KOPT-K1 (cell line): ENCODE results near the gene CERK.
A peak's percentile ranks its signal among the peaks of the same experiment; 100 is the strongest.
"Not testable (repeated sequence)": the region's sequence is repeated elsewhere in the genome, so short reads cannot be mapped to it uniquely, and the experiment has no call there.

Experiments
- H3K27ac ChIP-seq: fragments of 200-600 bp; sonication (generic); 2 replicates; pipeline ENCODE4 v1.5.1; 2016; ENCODE audit warnings: antibody characterized with exemption, mild to moderate bottlenecking, low read depth, low read length; ENCODE audit not compliant: poor library complexity, severe bottlenecking
- H3K36me3 ChIP-seq: fragments of 200-600 bp; sonication (generic); 2 replicates; pipeline ENCODE4 v1.5.1; 2017; ENCODE audit warnings: antibody characterized with exemption, mild to moderate bottlenecking, low read length, moderate library complexity; ENCODE audit not compliant: insufficient read depth
- H3K9me3 ChIP-seq: fragments of 200-600 bp; sonication (generic); 2 replicates; pipeline ENCODE4 v1.5.1; 2017; ENCODE audit warnings: antibody characterized with exemption, low read length, mild to moderate bottlenecking; ENCODE audit not compliant: insufficient read depth, poor library complexity, severe bottlenecking

CERK gene

DNA sequence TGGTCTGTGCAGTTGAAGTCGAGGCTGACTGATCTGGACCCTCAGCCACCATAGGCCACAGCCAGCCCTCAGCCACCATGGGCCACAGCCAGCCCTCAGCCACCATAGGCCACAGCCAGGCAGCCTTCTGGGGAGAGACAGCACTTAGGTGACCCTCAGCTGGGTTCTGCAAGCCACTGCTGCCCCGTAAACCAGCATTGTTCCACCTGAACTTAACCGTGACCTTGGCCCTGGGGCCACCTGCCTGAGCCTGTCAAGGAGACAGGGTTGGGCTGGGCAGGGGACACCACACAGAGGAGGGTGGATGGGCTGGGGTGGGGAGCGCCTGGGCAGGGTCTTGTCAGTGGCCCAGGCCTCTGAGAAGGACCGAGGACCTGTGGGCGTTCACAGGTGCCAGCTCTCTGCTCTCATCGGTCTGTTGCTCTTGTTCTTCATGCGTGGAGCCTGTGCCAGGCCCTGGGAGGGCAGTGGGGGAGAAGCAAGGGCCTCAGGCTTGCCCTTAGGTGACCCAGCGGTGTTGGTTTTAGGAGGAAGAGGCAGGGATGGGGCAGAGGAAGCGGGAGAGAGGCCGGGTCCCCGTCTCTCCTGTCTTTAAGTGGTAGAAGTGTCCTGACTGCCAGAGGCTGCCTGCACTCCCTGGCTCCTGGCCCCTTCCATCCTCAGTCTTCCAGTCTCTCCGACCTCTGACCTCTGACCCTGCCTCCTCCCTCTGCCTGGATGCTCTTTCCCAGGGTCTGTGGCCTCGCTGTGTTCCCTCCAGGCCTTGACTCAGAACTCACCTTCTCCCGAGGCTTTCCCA lies 81.0 kb downstream of the CERK start:
- H3K27ac ChIP-seq: no peak overlapping the region
- H3K9me3 ChIP-seq: no peaks in the 10 kb centered on the region
- peaks cover 20% of the 10 kb centered on the region; the same call in 1 of the 2 replicates for H3K36me3 ChIP-seq

DNA sequence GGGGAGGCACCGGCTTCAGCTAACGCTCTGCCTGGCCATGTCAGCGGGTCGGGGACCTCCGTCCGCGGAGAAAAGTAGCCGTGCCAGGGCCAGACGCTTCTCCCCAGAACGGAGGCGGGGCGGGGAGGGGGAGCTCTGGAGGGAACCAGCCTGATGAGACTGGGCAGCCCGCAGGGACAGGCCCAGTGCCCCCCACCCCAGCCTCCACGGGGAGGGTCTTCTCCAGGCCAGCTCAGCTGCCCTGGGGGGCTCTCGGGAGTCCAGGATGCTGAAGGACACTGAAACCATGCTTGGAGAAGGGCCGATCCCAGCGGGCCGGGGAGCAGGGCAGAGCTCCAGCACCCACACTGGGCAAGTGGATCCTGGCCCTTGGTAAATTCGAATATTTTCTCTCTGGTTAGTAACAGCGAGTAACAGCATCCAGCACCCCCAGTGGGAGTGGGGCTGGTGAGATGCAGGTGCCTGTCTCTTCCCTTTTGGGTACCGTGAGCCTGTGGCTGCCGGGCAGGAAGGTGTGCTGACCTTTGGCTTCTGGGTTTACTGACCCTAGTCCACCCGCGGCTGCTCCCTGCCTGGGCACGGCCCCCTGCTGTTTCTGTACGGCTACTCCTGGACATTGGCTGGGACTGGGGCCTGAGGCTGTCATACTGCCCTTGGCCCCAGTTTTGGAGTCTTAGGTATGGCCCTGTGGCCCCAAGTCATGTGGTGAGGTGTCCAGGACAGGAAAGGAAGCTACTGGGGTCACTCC lies 82.0 kb downstream of the CERK start:
- Histone ChIP-seq H3K9me3 (no peaks in the 10 kb centered on the region), H3K27ac (no peak overlapping the region), H3K36me3 (peaks cover 18% of the 10 kb centered on the region; the same call in 1 of the 2 replicates)

DNA sequence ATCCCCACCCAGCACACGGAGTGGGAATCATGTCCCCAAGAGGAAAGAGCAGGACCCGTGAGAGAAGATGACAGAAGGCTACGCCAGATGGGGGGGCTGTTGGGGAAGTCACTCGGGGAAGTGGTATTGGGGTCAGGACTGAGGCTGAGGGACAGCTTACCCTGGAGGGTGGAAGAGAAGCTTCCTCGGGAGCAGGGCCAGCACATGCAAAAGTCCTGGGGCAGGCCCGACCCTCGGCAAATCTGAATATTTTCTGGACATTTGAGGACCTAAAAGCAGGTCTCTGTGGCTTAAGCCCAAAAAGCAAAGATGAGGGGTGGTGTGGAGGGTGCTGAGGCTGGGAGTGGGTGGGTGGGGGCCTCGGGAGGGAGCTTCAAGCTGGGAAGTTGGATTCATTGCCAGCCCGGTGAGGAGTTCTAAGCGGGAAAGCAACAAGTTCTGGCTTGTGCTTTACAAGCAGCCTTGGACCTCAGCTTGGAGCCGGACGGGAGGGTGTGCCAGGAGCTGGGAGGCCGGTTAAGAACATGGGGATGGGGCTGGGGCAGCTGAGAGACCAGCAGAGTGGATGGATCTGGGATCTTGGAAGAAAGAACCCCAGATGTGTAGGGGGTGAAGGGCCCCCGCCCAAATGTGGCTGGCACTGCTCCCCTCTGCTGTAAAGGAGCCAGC lies 83.0 kb downstream of the CERK start:
- Histone ChIP-seq H3K27ac (no peak overlapping the region), H3K36me3 (peaks cover 18% of the 10 kb centered on the region; the same call in 1 of the 2 replicates), H3K9me3 (no peaks in the 10 kb centered on the region)

DNA sequence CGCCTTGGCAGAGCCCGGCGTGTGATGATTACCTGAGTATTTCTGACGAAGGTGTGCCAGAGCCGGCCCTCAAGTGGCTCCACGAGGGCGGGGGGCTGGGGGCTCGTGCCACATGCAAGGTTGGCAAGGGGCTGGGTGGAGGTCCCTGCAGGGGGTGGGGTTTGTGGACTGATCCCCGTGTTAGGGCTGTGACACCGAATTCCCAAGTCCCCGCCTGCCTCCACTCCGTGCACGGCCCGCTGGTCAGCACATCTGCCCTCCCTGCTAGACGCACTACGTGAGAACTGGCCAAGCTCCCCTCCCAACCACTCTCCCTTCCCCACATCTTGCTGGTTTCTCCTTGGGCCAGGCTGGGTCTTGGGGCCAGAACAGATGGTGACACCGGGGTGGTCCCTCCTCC lies 83.6 kb downstream of the CERK start:
- Histone ChIP-seq H3K9me3 (no peaks in the 10 kb centered on the region), H3K36me3 (peaks cover 17% of the 10 kb centered on the region; the same call in 1 of the 2 replicates), H3K27ac (no peak overlapping the region)

DNA sequence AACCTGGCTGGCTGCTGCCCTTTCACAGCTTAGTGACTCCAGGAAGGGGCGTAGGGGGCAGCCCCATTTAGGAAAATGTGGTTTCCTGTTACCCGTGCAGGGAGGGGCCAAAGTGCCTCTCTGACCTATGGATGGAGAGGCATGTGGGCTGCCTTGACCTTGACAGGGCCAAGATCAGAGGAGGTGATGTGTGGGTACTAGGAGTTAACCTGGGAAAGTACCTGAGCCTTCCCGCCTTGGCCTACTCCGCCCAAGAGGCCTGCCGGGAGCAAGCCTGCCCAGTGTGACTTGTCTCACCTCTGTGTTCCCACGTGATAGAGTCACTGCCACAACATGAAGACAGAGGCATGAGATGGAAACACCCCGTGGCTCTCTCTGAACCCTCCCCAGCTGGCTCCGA lies 84.5 kb downstream of the CERK start:
- H3K27ac ChIP-seq: peak overlapping the region; percentile 4
- no peaks in the 10 kb centered on the region for H3K9me3 ChIP-seq

DNA sequence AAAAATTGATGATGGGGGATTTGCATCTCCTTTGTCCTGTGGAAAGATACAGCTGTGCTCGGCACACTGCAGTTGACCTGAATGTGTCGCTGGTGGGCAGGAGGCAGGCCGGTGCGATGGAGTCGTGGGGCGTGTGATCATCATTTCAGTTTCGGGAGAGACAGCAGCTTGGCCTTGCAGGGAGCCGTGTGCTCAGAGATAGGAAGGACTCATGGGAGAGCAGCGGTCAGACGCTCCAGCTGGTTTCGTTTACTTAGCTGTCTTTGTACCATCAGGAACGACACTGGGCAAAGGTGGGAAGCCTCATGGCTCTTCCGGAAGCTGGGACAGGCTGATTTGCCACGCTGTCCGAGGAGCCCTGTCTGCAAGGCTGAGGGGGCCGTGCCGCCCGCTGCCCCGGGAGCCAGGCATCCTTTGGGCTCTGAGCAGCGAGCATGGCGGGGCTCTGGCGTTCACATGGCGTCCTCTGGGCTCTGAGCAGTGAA lies 85.2 kb downstream of the CERK start:
- no peaks in the 10 kb centered on the region for H3K9me3 ChIP-seq
- H3K27ac ChIP-seq: peak overlapping the region; percentile 4
- H3K36me3 ChIP-seq: peaks cover 18% of the 10 kb centered on the region; the same call in 1 of the 2 replicates

More for the DNA sequence above, 84.5 kb downstream of the CERK start:
- H3K36me3 ChIP-seq: peaks cover 11% of the 10 kb centered on the region; the same call in 1 of the 2 replicates

DNA sequence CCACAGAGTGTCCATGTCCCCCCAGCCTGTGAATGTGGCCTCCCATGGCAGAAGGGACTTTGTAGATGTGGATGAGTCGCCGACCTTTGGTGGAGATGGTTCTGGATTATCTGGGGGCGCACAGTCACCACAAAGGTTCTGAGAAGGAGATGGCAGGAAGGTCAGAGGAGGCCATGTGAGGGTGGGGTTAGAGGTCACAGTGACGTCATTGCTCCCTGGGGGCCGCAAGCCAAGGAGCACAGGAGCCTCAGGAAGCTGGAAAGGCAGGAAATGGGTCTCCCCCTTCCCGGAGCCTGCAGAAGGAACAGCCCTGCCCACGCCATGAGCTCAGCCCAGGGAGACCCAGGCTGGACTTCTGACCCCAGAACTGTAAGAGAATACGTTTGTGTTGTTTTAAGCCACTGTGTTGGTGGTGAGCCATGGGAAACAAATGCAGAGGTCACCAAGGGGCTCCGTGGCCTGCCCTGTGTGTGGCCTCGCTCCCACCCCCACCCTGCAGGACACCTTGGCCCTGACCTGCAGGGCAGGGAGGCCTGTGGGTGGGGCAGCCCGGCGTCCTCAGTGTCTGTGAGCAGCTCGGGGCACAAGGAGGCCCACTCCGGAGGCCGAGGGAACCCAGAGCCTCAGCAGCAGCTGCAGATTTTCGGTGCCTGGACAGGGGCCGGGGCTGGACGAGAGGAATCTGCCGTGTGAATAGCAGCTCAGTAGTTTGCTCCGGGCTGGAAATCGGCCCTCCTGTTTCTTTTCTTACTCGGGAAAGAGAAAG lies 85.8 kb downstream of the CERK start:
- no peak overlapping the region for H3K27ac ChIP-seq
- peaks cover 24% of the 10 kb centered on the region for H3K36me3 ChIP-seq
- H3K9me3 ChIP-seq: no peaks in the 10 kb centered on the region

DNA sequence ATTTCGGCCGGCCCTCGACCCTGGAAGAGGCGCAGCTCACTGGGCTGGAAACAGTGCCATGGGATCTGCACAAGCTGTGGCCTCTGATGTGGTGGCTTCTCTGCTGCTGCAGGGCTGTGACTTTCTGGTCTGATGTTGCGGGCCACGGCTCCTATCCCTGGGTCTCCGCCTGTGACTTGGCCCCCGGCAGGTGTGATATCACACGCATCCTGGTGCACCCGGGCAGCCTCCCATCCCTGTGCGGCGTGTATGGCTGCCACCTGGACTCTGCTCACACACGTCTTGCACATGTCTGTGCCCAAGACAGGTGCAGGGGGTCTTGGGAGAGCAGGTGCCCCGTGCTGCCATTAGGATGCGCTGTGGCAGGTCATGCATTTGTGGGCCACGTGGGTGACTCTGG lies 86.7 kb downstream of the CERK start:
- peaks cover 32% of the 10 kb centered on the region for H3K36me3 ChIP-seq
- no peak overlapping the region for H3K27ac ChIP-seq
- no peaks in the 10 kb centered on the region for H3K9me3 ChIP-seq

DNA sequence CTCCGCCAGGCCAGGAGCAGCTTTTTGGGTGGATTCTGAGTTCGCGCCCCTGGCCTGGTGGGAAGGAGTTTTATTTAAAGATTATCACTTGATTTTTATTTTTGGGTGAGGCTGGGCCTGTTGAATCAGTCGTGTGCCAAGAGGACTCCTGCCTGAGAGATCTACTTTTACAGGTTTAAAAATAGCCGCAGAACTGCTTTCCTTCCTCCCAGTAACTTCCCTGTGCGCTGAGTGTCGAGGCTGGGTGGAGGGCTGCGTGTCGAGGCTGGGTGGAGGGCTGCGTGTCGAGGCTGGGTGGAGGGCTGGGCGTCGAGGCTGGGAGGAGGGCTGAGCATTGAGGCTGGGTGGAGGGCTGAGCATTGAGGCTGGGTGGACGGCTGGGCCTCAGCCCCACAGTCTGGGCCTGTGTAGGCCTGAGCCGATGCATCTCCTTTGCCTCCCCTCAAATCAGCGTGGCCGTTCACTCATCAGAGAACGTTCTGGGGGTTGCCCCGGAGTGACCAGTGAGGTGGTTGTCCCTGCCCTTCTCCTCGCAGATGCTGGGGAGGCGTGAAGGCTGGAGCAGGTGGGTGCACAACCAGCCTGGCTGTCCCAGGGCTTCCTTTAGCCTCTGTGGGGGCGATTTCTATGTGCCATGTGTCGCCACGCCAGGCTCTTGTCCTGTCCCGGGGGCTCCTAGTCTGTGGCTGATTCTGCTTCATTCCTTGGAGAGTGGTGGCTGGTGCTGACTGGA lies 87.8 kb downstream of the CERK start:
- no peak overlapping the region for H3K27ac ChIP-seq
- peaks cover 40% of the 10 kb centered on the region for H3K36me3 ChIP-seq

DNA sequence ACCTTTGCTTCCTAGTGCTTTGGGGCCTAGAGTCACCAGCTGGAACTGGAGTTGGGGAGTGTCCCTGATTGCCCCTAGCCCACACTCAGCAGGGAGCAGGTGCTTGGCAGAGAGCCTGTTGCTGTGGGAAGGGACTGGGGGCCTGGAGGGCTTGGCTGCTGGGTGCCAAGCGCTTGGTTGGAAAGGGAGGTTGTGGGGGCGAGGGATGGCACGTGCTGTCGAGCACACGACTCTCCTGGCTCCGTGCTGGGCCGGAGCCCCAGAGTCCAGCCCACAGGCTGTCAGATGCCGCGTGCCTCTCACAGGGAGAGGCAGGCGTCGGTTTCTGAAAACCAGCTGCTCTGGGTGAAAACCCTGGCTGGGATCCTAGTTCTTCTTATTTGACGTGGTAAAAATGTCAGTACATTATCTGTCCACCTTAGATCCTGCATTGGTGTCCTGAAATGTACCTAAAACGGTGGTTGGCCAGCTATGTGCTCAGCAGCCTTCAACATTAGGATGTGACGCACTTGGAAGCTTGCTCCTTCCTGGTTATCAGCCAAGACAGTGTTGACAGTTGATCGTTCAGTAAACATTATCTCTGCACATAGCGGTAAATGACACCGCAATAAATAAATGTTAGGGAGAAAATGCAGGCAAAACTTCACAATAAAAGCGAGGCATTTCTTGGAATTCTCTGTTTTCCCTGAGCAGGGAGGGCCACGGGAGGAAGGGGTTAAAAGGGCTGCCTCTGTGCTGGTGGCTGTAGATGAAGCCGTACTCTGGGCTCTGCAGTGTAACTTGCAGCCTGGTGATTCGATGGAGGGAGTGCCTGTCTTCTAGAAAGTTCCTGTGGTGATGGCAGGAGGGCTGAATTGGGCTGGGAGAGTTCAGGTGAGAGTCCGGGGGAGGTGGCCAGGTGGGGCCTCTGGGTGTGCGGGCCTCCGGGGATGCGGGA lies 88.6 kb downstream of the CERK start:
- H3K27ac ChIP-seq: no peak overlapping the region
- H3K36me3 ChIP-seq: peaks cover 43% of the 10 kb centered on the region
- H3K9me3 ChIP-seq: no peaks in the 10 kb centered on the region

More for the DNA sequence above, 87.8 kb downstream of the CERK start:
- no peaks in the 10 kb centered on the region for H3K9me3 ChIP-seq

DNA sequence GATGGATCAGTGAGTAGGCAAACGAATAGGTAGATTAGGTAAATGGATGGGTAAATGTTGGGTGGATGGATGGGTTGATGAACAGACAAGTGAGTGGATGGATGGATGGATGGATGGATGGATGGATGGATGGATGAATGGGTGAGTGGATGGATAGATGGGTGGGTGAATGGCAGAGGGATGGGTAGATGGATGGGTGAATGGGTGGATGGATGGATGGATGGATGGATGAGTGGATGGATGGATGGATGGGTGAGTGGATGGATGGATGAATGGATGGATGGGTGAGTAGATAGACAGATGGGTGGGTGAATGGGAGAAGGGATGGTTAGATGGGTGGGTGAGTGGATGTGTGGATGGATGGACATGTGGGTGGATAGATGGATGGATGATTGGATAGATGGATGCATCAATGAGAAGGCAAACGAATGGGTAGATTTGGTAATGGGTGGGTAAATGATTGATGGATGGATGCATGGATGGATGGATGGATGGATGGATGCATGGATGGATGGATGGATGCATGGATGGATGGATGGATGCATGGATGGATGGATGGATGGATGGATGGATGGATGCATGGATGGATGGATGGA lies 89.7 kb downstream of the CERK start:
- H3K27ac ChIP-seq: not testable (repeated sequence)

DNA sequence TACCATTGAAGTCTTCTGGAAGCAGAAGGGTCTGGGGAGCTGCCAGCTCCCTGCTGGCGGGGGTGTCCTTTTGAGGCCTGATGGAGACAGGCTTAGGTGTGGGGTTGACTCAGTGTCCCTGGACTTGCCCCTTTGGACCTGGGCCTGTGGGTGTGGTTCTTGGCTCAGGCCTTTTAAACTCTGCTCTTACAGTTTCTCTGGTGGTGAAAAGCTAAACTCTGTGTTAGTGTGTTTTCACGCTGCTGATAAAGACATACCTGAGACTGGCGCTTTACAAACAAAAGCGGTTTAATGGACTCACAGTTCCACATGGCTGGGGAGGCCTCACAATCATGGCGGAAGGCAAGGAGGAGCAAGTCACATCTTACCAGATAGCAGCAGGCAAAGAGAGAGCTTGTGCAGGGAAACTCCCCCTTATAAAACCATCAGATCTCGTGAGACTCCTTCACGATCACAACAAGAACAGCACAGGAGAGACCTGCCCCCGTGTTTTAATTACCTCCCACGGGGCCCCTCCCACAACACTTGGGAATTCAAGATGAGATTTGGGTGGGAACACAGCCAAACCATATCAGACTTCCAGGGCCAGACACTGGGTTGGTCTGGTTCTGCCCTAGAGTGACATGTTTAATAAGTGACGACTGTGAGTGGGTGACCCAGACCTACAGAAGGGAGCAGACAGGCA lies 91.4 kb downstream of the CERK start:
- no peaks in the 10 kb centered on the region for H3K9me3 ChIP-seq
- no peak overlapping the region for H3K27ac ChIP-seq
- H3K36me3 ChIP-seq: peaks cover 63% of the 10 kb centered on the region

More for the DNA sequence above, 89.7 kb downstream of the CERK start:
- H3K9me3 ChIP-seq: not testable (repeated sequence)
- H3K36me3 ChIP-seq: peaks cover 48% of the 10 kb centered on the region
